Measurements from ENCODE around the gene POLA1.

- TF ChIP-seq POLR2A (IDR thresholded peaks at IDR 0.05; ENCODE audit: low read length), result no peak
- TF ChIP-seq GATA1 (IDR thresholded peaks at IDR 0.05; ENCODE audit: low read depth, low read length), result no peak
Observed at GRCh38 chrX:25007059-25008053, 313.6 kb downstream of the POLA1 start.

Measured in erythroblast (primary cell).